Stimulated activated CD8-positive, alpha-beta memory T cell treated with anti-CD3 and anti-CD28 coated beads, Interleukin-15, amount 100 ng/mL, for 48 hours (primary cell): Measurements from ENCODE around the gene PLLP.
A peak's percentile ranks its signal among the peaks of the same experiment; 100 is the strongest.
"Not testable (repeated sequence)": the region's sequence is repeated elsewhere in the genome, so short reads cannot be mapped to it uniquely, and the experiment has no call there.

ENCODE experiments used
- DNase-seq, 2 donors: peaks; one replicate each; pipeline ENCODE4 v3.0.0-alpha.2; 2020; ENCODE audit warnings: low read depth in 2 of 2

Gene PLLP

GRCh38 chr16:57303021-57303909 lies 18.8 kb upstream of the PLLP start:
- no peak for DNase-seq

- no peak for DNase-seq
These were observed 16.8 kb upstream of the PLLP start for GRCh38 chr16:57301126-57301817.

- peak; percentile 95 to 96 for DNase-seq
These were observed 16.1 kb upstream of the PLLP start for GRCh38 chr16:57300387-57301125.

- DNase-seq, result peak; percentile 66 to 76
These were observed 15.4 kb upstream of the PLLP start for GRCh38 chr16:57299719-57300386.

- DNase-seq, result peak in 1 of 2 donors; percentile 21
These were observed 14.7 kb upstream of the PLLP start for GRCh38 chr16:57299009-57299718.

- DNase-seq, result no peak
These were observed 13.4 kb upstream of the PLLP start for GRCh38 chr16:57297856-57298255.

GRCh38 chr16:57289391-57290257 lies 5.2 kb upstream of the PLLP start:
- DNase-seq, result no peak

- DNase-seq, result no peak
These were observed 907 bp upstream of the PLLP start for GRCh38 chr16:57285379-57285778.

GRCh38 chr16:57284952-57285363 lies 486 bp upstream of the PLLP start:
- no peak for DNase-seq

- DNase-seq, result no peak
These were observed 588 bp downstream of the PLLP start for GRCh38 chr16:57283959-57284208.

GRCh38 chr16:57283214-57283958 lies 1.1 kb downstream of the PLLP start:
- no peak for DNase-seq

- no peak for DNase-seq
These were observed 1.8 kb downstream of the PLLP start for GRCh38 chr16:57282510-57283213.

GRCh38 chr16:57281791-57282190 lies 2.7 kb downstream of the PLLP start:
- DNase-seq, result no peak

GRCh38 chr16:57279780-57280638 lies 4.5 kb downstream of the PLLP start:
- DNase-seq, result no peak

- DNase-seq, result no peak
These were observed 6.0 kb downstream of the PLLP start for GRCh38 chr16:57278494-57278893.

GRCh38 chr16:57277586-57277985 lies 6.9 kb downstream of the PLLP start:
- DNase-seq, result peak; percentile 14 to 42

GRCh38 chr16:57276596-57276995 lies 7.9 kb downstream of the PLLP start:
- no peak for DNase-seq

GRCh38 chr16:57275946-57276345 lies 8.5 kb downstream of the PLLP start:
- DNase-seq, result not testable (repeated sequence)
